ENCODE measurements around the gene SSUH2.
"Not testable (repeated sequence)": the region's sequence is repeated elsewhere in the genome, so short reads cannot be mapped to it uniquely, and the experiment has no call there.

The SSUH2 gene

DNA sequence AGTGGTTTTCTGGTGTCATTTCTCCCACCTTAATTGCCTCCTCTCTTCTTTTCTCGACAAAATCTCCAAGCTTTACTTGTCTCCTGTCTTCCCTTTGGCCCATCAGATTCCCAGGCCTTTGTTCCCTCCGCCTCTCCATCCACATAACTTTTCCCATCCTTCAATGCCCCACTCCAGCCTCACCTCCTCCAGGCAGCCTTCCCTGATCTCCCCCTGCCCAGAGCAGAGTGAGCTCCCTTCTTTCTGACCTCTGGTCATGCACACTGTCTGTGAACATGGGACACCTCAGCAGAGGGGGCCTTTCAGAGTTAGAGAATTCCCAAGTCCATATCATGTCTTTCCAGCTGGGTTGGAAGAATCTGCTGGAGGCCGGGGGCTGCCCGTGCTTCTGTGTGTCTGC lies 14.6 kb upstream of the SSUH2 start:
- intact Hi-C loops (cut with DNase I) = no loop called here
- no peak for DNase-seq

DNA sequence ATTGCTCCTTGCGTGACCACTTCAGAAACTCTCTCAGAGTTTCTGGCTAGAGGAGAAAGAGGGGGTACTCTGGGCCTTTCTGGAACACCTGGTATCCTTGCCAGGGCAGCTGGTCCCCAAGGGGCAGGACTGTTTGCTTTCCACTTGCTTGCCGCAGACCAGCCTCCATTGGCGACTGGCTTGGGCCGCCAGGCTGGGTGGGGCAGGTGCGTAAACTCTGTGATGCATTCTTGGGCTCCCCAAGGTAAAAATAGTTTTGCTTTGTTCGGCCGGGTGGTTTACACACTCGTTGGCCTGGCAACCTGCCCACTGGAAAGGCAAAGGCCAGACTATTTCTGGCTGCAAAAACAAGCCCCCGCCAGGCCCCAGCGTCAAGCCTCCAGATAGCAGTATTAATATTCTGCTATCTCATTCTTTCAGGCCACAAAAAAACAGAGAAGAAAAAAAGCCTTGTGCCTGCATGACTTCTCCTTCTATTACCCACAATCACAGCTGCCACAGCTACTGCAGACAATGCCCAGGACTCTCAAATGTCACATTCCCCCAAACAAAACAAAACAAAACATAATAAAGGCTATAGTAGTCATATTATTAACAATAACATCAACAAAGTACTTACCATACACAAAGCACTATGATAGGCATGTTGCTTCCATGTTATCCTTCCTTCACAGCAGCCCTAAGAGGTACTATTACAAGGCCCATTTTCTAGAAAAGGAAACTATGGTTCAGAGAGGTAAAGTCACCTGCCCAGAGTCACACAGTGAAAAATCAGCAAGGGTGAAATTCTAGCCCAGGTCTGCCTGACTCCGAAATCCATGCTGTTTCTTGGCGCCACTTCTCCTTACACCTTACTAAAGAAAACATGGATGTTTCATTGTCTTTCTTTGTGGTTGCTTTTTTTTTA lies 14.0 kb upstream of the SSUH2 start:
- intact Hi-C loops (cut with DNase I) = no loop called here
- peak in 4 of 10 donors; percentile 6 to 84 (median 18) for DNase-seq

DNA sequence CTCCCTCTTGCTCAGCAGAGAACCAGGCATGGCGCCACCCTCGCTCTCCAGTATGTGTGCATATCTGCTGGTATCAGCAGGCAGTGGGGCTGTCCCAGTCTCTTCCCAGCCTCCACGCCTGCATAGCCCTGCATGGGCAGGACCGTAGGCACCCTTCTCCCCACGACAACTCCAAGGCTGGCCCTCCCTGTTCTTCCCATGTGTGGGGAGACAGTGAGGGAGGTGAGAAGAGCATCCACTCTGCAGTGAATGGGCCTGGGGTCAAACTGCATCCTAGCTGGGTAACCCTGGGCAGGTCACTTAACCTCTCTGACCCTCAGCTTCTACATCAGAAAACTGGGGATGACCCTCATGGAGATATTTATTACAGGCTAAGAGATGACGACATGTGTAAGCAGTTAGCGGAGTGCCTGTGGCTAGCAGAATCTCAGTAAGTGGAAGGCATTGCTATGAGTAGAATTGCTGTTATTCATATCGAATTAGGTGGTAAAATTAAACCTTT lies 13.3 kb upstream of the SSUH2 start:
- no peak for DNase-seq
- intact Hi-C loops (cut with DNase I) = no loop called here

GRCh38 chr3:8656240-8656639 lies 11.6 kb upstream of the SSUH2 start:
- intact Hi-C loops (cut with DNase I) = no loop called here

DNA sequence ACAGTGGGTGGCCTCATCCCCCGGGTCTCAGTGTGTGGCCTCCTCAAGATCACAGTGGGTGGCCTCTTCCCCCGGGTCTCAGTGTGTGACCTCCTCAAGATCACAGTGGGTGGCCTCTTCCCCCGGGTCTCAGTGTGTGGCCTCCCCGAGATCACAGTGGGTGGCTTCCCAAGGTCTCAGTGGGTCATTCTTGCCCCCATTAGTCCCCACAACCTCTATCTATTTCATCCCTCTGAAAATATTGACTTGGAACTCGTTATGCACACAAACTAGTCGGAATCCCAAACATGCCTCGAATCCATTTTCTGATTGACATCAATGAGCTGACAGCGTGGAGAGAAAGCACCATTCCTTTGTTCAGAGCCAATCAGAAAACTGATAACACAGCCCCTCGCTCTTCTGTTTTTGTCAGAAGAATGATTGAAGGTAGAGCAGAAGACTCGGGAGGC lies 10.8 kb upstream of the SSUH2 start:
- intact Hi-C loops (cut with DNase I) = no loop called here
- DNase-seq = no peak

More at GRCh38 chr3:8656240-8656639, 11.6 kb upstream of the SSUH2 start:
- no peak for DNase-seq

GRCh38 chr3:8654572-8655329 lies 10.2 kb upstream of the SSUH2 start:
- DNase-seq; intact Hi-C loops (cut with DNase I): not testable (repeated sequence)

GRCh38 chr3:8653800-8654408 lies 9.3 kb upstream of the SSUH2 start:
- intact Hi-C loops (cut with DNase I) = no loop called here

GRCh38 chr3:8652324-8652987 lies 7.9 kb upstream of the SSUH2 start:
- intact Hi-C loops (cut with DNase I) = no loop called here
- DNase-seq = no peak

More at GRCh38 chr3:8653800-8654408, 9.3 kb upstream of the SSUH2 start:
- DNase-seq = no peak

DNA sequence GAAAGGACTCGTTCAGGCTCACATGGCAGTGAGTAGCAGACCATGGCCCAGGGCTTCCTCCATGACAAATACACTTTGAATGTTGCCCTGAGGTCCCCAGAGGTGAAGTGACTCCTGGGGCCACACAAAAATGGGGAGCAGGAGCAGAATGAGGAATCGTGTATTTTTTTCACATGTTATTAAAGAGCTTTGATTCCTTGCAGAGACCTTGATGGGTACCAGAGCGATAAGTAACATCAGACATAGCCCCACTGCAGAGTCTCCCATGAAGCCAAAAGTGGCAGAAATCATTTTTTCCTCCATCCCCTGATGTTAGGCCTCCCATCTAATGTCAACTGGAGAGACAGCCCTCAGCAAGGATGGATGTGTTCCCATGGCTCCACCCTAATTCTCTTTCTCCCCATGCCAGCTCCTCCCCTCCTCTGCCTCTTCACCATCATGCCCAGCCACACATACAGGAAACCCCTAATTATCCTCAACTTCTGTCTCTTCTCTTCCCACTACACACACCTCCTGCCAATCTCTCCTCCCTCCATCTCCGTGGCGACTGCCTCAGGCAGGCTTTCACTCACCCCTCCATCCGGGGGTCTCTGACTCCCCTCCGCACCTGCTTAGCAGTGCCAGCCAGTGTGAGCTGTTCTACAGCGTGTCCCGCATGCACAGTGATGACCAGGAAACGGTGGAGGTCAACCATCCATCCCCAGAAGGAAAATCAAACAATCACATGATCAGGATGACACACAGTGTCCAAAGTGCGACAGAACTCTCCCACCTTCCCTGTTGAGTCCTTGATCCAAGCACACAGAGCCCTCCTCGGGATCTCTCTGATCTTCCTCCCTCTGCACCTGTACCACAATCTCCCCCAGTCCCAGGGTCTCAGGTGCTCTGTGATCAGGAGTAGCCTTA lies 7.1 kb upstream of the SSUH2 start:
- intact Hi-C loops (cut with DNase I) = no loop called here
- no peak for DNase-seq

DNA sequence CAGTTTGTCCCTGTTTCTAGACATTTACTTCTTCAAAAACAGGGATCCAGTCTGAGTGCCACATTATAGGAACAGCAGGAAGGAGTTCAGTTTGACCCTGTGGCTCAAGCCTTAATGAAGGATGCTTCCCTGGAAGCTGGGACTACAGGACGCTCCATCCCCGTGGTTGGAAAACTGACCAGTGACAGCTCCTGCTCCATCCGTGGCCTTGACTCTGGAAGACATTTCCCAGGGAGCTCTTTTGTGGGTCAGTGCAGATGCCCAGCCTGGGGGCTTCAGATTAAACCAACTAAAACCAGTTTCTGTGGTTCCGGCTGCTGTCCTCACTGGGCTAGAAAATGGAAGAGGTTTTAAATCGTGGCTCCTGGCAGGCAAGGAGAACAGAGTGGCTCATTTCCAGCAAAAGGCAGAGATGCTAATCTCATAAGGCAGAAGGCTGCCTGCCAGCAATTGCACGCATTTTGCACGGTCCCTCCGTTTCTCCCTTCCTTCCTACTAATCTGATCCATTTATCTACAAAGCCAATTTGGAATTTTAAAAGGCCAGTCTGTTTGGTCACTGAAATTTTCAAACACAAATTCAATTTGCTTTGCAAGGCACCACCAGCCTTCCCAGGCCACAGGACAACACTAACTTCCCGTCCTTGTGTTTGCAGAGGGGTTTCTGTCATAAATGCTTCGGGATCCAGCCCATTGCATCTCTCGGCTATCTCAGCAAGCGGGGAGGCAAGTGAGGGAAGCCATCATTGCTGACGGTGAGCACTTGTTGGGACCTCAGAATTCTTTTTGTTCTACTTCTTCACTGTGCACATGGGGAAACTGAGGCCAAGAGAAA lies 6.2 kb upstream of the SSUH2 start:
- no peak for DNase-seq

DNA sequence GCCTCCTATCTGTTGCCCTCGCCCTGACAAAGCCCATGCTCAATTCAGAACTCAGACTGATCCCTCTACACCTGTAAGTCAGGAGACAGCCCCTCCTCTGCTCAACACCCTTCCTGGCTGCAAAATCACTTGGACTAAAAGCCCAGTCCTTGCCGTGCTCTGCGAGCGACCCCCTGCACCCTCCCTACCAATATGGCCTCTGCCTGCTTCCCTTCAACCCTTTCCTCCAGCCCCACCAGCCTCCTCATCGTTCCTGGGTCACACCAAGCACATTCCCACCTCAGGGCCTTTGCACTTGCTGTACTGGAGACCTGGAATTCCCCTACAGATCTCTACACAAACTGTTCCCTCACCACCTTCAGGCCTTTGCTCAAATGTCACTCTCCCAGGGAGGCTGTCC lies 5.2 kb upstream of the SSUH2 start:
- intact Hi-C loops (cut with DNase I) = no loop called here
- no peak for DNase-seq

More for the DNA sequence above, 6.2 kb upstream of the SSUH2 start:
- intact Hi-C loops (cut with DNase I) = no loop called here

GRCh38 chr3:8648909-8649741 lies 4.5 kb upstream of the SSUH2 start:
- intact Hi-C loops (cut with DNase I) = no loop called here
- DNase-seq = no peak

DNA sequence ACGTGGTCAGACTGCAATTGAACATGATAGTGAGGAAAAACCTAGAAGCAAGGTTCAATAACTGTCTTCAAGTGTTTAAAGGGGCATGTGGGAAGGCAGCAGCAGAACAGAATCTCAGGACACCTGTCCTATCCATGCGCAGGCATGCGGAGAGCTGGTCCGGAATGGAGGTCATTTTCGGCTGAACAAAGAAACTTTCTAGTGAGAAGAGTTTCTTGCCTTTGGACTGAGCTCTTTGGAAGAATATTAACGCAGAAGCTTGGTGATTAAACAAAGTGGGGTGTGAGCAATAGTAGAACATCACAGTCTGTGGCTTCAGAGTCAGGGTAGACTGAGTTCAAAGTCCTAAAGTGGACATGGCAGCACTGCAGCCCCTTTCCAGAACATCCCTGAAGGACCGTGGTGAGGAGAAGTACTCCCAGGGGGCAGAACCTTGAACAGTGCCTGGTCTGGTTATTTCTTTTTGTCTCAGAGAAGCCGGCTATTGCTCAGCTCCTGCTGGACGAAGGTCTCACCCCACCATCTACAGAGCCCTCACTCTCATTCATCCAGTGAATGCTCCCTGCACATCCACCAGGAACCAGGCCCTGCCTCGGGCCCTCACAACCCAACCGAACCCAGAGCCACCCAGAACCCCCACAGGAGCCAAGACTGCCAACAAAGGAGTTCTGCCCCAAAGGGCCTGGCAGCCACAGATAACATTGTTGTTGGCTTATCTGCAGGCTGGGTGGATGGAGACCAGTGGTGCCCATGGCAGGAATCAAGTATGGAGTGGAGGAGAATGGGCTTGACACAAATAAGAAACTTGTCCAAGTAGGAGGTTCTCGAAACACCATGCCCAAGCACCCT lies 2.8 kb upstream of the SSUH2 start:
- intact Hi-C loops (cut with DNase I) = no loop called here
- DNase-seq = no peak

DNA sequence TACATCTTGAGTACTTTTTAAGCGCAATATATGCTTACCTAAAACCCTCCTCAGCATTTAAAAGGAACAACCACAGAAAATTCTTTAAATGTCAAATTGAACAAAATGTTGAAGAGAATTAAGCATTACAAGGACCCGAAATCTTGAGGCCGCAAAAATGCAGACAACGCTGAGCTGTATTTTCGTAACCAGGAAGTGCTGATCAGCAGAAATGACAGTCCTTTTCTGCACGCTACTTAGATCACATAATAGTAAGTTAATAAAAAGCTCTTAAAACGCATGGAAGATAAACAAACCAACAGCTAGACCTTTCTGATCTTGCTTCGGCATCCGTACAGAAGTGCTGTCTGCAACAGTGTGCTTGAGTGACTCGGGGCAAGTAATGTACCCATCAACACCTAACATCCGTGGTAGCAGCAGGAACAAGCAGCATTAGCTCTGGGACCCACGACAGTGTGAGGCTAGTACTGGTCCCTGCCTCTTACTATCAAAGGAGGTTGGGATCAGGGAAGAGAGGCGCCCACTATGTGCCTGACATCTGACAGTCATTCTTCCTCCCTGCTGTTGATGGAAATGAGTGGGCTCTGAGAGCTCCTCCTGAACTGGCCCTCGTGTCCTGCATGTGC lies 1.8 kb upstream of the SSUH2 start:
- intact Hi-C loops (cut with DNase I) = no loop called here
- DNase-seq = no peak

DNA sequence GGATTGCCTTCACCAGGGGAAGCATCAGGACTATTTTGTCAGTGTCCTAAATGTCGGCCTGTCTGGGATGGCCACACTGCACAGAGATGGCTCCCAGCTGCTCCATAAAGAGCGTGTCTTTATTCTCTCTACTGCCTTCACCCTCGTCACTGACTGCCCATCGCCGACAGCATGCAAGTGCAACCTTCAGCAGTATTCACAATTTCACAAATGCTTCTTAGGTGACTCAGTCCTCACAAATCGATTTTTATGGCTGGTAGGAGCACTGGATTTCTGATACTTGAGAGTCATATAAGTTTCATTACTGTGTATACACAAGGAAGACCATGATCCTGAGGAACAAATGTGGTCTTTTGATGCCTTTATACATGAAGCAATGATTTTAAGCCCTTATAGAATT lies 1.1 kb upstream of the SSUH2 start:
- no peak for DNase-seq
- intact Hi-C loops (cut with DNase I) = no loop called here

DNA sequence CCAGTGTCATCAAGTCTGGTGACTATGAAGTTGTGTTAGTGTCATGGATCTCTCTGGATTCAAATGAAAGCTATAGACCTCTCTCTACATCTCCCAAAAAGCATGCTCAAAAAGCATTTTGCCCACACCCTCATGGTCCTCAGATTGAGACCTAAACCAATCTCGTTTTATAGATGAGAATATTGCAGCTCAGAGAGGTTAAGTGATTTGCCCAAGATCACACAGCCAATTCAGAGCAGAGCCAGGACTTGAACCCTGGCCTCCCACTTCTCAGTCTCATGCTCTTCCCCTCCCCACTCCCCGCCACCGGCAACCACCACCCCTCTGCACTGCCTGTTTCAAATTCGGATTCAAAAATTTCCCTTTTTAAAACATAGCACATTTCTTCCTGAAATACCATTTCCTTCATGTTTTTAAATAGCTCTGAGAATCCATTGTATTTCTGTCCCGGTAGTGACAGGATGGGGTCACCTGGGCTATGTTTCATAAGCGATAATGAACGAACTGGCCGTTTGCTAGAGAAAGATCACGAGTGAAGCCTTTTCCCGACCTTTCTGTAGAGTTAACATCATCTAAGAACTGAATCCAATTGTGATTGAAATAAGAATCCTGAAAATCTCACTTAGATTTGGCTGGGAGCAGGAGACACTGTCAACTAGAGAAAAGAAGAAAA lies 769 bp downstream of the SSUH2 start:
- intact Hi-C loops (cut with DNase I) = no loop called here
- no peak for DNase-seq

Data from posterior cingulate gyrus (tissue), 11 donors.